ENCODE data around the gene FBN1. TPM values are rescaled to one million over a fixed set of nuclear protein-coding genes. Genes with fewer than 3 reads are reported as not detected.

FBN1 gene
- total RNA-seq, 1 donor from 2014 or later: 22.1 TPM

GRCh38 chr15:48423342-48423741, 222.2 kb downstream of the FBN1 start:
- DNase-seq (ENCODE audit: low read depth, low spot score): no peak
- Mint-ChIP-seq H3K9me3 (no peaks in the 10 kb centered on the region), H3K36me3 (ENCODE audit: low read depth) (peaks cover 27% of the 10 kb centered on the region), H3K27me3 (ENCODE audit: low read depth) (no peaks in the 10 kb centered on the region), H3K27ac (ENCODE audit: unreplicated experiment) (no peak overlapping the region), H3K4me1 (peaks cover 19% of the 10 kb centered on the region), H3K4me3 (no peak overlapping the region)
- TF ChIP-seq, protein P1, sequence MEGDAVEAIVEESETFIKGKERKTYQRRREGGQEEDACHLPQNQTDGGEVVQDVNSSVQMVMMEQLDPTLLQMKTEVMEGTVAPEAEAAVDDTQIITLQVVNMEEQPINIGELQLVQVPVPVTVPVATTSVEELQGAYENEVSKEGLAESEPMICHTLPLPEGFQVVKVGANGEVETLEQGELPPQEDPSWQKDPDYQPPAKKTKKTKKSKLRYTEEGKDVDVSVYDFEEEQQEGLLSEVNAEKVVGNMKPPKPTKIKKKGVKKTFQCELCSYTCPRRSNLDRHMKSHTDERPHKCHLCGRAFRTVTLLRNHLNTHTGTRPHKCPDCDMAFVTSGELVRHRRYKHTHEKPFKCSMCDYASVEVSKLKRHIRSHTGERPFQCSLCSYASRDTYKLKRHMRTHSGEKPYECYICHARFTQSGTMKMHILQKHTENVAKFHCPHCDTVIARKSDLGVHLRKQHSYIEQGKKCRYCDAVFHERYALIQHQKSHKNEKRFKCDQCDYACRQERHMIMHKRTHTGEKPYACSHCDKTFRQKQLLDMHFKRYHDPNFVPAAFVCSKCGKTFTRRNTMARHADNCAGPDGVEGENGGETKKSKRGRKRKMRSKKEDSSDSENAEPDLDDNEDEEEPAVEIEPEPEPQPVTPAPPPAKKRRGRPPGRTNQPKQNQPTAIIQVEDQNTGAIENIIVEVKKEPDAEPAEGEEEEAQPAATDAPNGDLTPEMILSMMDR (conservative IDR thresholded peaks at IDR 0.05): no peak

DNA sequence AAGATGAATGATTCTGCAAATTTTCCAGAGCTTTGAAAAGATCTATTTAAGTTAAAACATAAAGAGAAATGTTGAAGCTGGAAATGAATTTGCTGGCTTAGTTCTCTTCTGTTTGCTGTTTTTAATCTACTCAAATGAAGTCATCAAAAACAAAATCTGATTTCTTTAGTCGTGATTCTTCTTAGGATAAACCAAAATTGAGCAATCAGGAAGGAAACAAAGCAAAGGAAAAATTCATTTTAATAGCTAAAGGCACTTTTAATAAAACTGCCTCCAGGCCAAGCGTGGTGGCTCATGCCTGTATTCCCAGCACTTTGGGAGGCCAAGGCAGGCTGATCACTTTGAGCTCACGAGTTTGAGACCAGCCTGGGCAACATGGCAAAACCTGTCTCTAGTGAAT, 223.1 kb downstream of the FBN1 start:
- no peaks in the 10 kb centered on the region for H3K27me3 Mint-ChIP-seq (ENCODE audit: low read depth)
- no peaks in the 10 kb centered on the region for H3K9me3 Mint-ChIP-seq
- DNase-seq (ENCODE audit: low read depth, low spot score): no peak
- no peak overlapping the region for H3K27ac Mint-ChIP-seq (ENCODE audit: unreplicated experiment)
- no peak overlapping the region for H3K4me3 Mint-ChIP-seq
- peaks cover 19% of the 10 kb centered on the region for H3K4me1 Mint-ChIP-seq
- peaks cover 25% of the 10 kb centered on the region for H3K36me3 Mint-ChIP-seq (ENCODE audit: low read depth)
- TF ChIP-seq, protein P1 (conservative IDR thresholded peaks at IDR 0.05): no peak

- Mint-ChIP-seq H3K27me3 (ENCODE audit: low read depth) (no peaks in the 10 kb centered on the region), H3K4me1 (peaks cover 19% of the 10 kb centered on the region), H3K4me3 (no peak overlapping the region), H3K9me3 (no peaks in the 10 kb centered on the region), H3K27ac (ENCODE audit: unreplicated experiment) (no peak overlapping the region), H3K36me3 (ENCODE audit: low read depth) (peaks cover 21% of the 10 kb centered on the region)
- TF ChIP-seq, protein P1 (conservative IDR thresholded peaks at IDR 0.05): no peak
- no peak for DNase-seq (ENCODE audit: low read depth, low spot score)
These were observed 224.1 kb downstream of the FBN1 start for GRCh38 chr15:48421362-48421761.

DNA sequence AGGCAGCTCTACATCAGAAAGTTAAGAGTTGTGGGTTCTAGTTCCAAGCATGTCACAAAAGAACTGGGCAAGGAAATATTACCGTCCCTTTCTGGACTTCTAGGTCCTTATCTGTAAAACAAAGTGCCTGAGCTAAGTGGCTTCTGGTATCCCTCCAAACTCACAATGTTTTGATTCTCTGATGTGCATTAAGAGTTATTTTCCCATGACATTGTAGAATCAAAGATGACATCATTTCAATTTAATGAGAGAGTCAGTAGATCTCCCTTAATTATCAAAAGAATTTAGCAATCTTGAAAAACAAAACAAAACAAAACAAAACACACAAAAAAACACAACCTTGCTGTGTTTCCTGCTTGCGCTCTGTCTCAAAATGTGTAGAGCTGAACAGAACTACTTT, 225.6 kb downstream of the FBN1 start:
- Mint-ChIP-seq H3K27me3 (ENCODE audit: low read depth) (no peaks in the 10 kb centered on the region), H3K4me1 (peaks cover 19% of the 10 kb centered on the region), H3K27ac (ENCODE audit: unreplicated experiment) (no peak overlapping the region), H3K36me3 (ENCODE audit: low read depth) (peaks cover 18% of the 10 kb centered on the region), H3K4me3 (no peak overlapping the region), H3K9me3 (no peaks in the 10 kb centered on the region)
- TF ChIP-seq, protein P1 (conservative IDR thresholded peaks at IDR 0.05): no peak
- DNase-seq (ENCODE audit: low read depth, low spot score): no peak

- TF ChIP-seq, protein P1 (conservative IDR thresholded peaks at IDR 0.05): no peak
- no peaks in the 10 kb centered on the region for H3K27me3 Mint-ChIP-seq (ENCODE audit: low read depth)
- peaks cover 14% of the 10 kb centered on the region for H3K36me3 Mint-ChIP-seq (ENCODE audit: low read depth)
- H3K27ac Mint-ChIP-seq (ENCODE audit: unreplicated experiment): no peak overlapping the region
- H3K9me3 Mint-ChIP-seq: no peaks in the 10 kb centered on the region
- no peak for DNase-seq (ENCODE audit: low read depth, low spot score)
- H3K4me3 Mint-ChIP-seq: no peak overlapping the region
- H3K4me1 Mint-ChIP-seq: peaks cover 5% of the 10 kb centered on the region
These were observed 227.2 kb downstream of the FBN1 start for GRCh38 chr15:48418343-48418742.

DNA sequence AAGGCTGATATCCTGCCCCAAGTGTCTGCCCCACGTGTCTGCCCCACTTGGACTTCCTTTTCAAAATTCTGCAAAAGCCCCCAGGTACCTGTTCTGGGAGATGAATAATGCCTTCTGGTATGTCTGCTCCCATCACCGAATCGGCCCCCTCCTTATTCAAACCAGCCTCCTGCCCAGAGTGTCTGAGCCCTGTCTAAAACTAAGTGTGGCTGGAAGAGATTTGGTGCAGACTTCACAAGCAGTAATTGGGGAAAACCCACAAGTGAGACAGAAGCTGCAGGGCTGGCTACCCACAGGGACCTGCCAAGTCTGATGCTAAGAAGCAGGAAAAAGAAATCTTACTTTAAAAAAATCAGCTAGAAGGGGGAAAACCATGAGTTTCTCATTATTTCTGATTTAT, 229.2 kb downstream of the FBN1 start:
- Mint-ChIP-seq H3K27me3 (ENCODE audit: low read depth) (no peaks in the 10 kb centered on the region), H3K27ac (ENCODE audit: unreplicated experiment) (no peak overlapping the region), H3K9me3 (no peaks in the 10 kb centered on the region), H3K4me3 (no peak overlapping the region), H3K4me1 (no peaks in the 10 kb centered on the region), H3K36me3 (ENCODE audit: low read depth) (peaks cover 11% of the 10 kb centered on the region)
- DNase-seq (ENCODE audit: low read depth, low spot score): no peak
- TF ChIP-seq, protein P1 (conservative IDR thresholded peaks at IDR 0.05): no peak
